DND-41 (cell line): Measurements from ENCODE around the gene KRTAP3-1.

Source experiments
- EZH2 ChIP-seq: IDR thresholded peaks from 3 replicates; pipeline ENCODE4 v1.6.1; 2012; ENCODE audit warnings: borderline replicate concordance, low read depth, mild to moderate bottlenecking, moderate library complexity, low read length, inconsistent platforms; ENCODE audit not compliant: severe bottlenecking
- TF ChIP-seq, protein P1 (sequence below): IDR thresholded peaks from 2 replicates; pipeline ENCODE4 v1.5.1; 2012; ENCODE audit warnings: borderline replicate concordance, low read length, moderate library complexity, mild to moderate bottlenecking; ENCODE audit not compliant: poor library complexity, severe bottlenecking; ENCODE audit errors: extremely low read depth

DNA sequence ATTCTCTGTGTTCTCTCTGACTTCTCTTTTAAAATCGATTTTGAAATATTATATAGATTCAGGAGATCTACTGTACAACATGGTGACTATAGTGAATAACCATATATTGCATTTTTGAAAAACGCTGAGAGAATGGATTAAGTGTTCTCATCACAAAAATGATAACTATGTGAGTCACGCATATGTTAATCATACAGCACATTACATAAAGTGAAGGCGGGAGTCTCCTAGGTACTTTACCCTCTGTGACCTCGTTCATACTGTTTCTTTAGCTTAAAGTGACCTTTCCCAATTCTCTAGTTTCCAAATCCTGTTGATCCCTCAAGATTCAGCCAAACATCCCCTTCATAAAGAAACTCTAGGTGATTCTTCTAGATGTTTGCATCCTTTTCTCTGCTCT is 6.1 kb downstream of the KRTAP3-1 start:
- TF ChIP-seq EZH2 = no peak
- TF ChIP-seq, protein P1, sequence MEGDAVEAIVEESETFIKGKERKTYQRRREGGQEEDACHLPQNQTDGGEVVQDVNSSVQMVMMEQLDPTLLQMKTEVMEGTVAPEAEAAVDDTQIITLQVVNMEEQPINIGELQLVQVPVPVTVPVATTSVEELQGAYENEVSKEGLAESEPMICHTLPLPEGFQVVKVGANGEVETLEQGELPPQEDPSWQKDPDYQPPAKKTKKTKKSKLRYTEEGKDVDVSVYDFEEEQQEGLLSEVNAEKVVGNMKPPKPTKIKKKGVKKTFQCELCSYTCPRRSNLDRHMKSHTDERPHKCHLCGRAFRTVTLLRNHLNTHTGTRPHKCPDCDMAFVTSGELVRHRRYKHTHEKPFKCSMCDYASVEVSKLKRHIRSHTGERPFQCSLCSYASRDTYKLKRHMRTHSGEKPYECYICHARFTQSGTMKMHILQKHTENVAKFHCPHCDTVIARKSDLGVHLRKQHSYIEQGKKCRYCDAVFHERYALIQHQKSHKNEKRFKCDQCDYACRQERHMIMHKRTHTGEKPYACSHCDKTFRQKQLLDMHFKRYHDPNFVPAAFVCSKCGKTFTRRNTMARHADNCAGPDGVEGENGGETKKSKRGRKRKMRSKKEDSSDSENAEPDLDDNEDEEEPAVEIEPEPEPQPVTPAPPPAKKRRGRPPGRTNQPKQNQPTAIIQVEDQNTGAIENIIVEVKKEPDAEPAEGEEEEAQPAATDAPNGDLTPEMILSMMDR = no peak
